Colon (tissue), 2 donors: ENCODE results near the gene CAMTA1.
"Not testable (repeated sequence)": the region's sequence is repeated elsewhere in the genome, so short reads cannot be mapped to it uniquely, and the experiment has no call there.

Experiments used
- FAIRE-seq: peaks from 2 replicates; lab custom pipeline; 2012; peaks lifted over from hg19 to GRCh38; lab: Jason Lieb, UNC
- donor health status: control.
- donor health status: control.

The CAMTA1 gene

DNA sequence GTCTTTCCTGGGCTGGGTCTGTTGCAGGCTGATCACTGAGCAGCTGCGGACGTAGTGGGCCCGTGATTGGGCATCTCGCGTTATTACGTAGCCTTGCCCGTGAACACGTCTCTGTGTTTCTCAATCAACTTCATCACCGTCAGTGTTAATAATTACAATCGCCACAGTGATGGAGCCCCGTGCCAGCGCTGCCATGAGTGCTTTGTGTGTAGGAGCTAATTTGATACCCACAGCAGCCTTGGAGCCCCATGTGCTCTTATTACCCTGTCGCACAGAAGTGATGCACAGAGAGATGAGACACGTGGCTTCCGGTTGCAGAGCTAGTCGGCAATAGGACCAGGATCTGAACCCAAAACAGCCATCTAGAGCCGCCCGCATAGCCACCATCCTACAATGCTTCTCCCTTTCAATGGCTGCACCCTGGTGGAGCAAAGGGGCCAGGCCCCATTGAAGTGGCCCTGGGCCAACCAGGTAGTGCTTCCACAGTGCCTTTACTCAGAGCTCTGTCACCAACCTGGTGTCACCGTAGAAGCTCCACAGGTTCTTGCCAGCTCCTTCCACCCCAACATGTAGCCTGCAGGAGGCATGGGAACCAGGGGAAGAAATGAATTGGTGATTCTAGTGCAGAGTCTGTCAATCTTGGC, 587.3 kb downstream of the CAMTA1 start:
- FAIRE-seq = no peak

DNA sequence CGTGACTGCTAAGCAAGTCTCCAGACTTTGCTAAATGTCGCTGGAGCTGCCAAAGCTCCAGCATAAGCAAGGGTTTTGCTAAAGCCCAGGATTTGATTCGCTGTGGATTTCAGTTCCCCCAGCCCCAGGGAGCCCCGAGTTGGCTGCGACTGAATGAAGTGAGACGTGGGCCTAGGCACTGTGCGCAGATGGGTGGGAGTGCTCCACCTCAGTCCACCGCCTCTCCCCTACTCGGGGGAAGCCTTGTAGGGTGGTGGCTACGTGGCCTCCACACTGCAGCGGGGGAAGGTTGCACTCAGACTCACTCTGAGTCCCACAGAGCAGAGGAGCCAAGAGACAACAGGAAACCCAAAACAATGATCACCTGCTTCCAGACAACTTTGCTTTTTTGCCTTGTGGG, 588.0 kb downstream of the CAMTA1 start:
- FAIRE-seq = no peak

DNA sequence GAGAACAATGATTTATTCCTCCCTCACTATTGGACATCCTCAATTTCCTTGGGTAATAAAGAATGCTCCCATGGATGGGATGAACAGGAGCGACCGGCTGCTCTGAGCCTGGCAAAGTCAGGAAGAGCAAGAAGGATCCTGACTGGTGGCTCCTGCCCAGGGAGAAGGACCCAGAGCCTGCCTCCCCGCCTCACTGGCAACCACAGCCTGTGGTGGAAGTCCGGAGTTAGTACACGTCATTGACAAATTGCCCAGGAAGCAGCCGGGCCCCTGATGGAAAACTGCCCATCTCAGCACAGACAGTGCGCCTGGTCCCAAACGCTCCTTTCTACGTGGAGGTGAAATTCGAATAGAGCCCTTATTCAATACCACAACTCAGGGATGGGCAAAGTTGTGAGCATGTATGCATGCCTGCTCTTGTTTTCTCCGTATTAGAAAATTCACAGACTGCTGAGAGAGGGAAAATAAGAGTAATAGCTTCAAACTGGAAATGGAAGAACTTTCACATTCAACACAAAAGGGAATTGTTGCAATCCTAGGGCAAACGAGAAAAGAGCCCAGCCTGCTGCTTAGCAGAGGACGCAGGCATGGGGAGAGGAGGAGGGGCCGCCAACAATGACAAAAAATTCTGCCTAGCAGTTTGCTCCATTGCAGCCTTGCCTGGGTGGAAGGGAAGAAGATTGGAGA, 588.8 kb downstream of the CAMTA1 start:
- no peak for FAIRE-seq

DNA sequence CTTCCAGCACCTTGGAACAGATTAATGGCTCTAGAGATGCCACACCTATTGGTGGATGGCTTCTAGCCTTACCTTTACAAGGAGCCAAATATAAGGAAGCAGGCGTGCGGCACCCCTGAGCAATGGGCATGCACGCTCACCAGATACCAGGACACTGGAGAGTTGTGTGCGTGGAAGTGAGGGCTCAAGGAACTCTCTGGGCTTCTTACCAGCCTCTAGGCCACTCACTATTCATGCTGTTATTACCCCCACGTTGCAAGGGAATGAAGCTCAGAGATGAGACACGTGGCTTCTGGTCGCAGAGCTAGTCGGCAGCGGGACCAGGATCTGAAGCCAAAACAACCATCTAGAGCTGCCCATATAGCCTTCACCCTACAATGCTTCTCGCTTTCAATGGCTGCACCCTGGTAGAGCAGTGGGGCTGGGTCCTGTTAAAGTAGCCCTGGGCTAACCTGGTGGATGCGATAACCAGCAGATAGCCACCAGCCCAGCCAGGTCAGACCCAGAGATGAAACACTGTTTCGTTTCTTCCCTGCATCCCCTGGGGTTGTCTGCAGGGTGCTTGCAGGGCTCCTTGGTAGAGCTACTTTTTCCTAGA, 589.4 kb downstream of the CAMTA1 start:
- no peak for FAIRE-seq

DNA sequence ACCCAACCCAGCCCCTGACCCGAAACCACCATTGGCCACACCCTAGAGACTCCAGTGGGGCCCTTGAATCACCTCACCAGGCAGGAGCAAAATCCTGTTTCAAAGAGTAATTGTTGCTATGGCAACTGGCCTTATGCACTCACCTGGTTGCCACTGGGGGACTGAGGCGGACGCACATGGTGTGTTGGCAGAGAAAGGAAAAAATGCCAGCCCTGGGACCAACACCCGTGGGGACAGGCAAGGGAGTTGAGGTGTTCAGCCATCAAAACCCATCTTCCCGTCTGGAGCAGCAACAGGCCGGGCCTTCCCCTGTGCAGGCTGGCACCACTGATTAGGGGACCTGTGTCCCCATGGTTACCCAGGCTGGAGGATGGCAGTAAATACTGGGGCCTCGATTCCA, 590.1 kb downstream of the CAMTA1 start:
- no peak for FAIRE-seq

DNA sequence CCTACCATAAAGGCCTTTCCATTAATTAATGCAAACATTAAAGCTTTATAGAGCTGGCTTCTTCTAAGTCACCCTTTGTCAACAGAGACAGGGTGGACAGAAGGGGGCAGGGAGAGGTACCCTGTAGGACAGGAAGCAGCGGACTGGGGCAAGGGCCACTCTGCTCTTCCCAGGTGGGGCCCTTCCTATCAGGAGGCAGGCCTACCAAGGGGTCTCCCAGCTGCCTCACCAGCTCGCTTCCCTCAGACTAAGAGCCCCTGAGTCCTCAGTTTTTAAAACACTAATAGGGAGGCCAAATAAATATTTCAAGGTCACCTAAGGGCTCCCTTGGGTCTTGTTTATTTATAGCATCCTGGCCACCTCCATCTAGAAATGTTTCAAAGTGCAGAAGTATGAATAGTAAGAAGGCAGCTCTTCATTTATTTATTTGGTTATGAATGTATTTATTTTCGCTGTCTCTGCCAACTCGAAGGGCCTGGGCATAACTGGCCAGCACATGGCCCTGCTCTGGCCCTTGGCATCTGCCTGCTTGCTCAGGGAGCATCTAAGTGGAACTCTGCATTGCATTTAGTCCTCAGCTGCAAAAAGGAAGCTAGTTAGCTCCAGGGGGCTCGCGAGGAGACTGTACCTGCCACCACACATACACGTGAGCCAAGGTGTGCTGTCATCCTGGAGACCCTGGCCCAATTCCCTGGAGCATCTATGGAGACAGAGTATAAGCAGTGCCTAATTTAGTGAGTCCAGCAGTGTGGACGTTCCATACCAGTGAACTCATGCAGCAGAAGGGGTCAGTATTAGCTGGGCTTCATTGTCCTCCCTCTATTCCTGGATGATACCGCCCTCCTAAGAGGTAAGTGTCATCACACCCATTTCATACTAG, 590.8 kb downstream of the CAMTA1 start:
- no peak for FAIRE-seq

DNA sequence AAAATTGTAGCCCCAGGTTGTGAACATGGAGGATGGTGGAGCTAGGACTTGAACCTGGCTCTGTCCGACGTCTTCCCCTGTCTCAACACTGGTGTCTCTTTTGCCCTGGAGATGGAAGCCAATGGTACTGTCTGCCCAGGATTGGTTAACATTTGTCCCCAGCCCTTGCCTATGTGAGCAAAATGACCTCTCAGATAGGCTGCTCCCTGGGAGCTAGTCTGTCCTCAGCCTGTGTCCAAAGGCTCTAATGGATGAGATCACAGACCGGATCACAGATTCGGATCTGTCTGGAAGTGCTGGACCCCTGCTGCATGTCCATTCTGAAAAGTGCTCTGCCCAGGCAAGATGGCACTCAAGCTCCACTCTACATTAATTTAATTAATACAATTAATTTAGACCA, 591.4 kb downstream of the CAMTA1 start:
- FAIRE-seq = no peak

DNA sequence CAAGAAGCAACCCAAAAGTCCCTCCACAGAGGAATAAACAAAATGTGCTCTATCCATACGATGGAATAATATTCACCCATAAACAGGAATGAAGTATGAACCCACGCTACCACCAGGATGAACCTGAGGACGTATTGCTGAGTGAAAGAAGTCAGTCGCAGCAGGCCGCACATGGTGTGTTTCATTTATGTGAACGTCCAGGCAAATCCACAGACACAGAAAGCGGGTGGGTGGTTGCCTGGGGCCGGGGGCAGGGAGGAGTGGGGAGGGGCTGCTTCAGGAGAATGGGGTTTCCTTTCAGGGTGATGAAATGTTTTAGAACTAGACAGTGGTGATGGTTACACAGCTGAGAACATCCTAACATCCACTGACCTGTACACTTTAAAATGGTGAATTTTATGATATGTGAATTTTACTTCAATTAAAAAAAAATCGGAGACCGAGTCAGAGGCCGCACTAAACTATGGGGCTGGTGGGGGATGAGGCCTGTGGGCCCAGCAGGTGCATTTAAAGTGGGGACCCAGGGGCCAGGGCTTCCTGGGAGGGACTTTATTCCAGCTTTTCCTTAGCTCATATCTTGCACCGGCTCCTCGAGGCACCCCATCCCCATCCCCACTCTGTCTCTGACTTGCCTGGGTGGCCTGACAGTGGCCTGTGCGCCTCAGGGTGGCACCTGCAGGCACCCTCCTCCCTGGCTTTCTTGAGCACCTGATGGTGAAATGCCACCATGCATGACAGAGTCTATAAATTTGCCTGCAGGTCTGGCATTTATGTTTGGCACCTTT, 593.3 kb downstream of the CAMTA1 start:
- no peak for FAIRE-seq

DNA sequence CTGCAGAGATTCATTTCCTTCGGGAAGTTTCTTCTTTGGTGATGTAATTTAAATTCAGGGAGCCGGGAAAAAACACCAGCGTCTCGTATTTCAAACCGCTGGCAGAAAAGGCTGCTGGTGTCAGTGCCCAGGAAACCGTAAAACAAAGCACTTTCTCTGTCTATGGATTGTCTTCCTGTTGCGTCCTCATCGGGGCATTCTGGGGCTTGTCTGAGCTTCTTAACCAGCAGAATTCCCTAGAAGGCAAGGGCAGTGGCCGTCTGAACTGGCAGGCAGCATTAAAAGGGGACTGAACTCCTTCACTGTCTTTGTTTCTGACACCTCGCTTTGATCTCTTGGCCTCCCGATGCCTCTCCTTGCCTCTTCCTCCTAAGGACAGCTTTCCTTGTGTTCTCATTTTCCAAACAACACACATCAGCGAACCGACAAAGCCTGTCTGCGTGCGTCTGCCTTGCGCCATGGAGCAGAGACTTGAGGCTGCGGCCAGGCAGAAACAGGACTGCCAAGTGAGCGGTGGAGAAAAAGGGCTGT, 594.3 kb downstream of the CAMTA1 start:
- no peak for FAIRE-seq

DNA sequence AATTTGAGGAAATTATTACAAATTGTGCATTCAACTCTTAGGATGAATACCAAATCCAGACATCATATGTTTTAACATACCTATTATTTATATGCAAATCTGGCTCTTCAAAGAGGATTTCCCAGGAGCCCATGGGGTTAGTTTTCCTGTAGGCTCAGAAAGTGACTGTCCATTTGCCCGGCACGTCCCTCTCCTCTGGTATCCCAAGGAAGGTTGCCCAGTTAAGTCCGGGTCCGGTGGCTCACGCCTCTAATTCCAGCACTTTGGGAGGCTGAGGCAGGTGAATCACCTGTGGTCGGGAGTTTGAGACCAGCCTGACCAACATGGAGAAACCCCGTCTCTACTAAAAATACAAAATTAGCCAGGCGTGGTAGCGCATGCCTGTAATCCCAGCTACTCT, 594.8 kb downstream of the CAMTA1 start:
- not testable (repeated sequence) for FAIRE-seq

DNA sequence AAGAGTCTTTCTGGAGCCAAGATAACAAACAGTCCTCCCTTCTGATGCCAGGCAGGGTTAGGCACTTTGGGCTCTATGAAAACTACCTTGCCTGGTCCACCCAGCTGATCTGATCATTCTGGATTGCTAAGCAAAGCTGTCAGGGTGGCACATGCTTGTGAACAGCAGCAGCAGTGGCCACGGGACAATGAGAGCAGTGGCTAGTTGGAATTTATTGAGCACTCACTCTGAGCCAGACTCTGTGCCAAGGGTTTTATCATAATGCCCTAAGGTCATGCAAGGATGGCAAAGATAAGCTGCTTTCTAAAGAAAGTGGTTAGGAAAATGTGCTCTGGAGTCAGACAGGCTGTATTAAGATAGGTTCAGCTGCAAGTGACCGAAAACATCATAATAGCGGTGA, 595.5 kb downstream of the CAMTA1 start:
- no peak for FAIRE-seq

DNA sequence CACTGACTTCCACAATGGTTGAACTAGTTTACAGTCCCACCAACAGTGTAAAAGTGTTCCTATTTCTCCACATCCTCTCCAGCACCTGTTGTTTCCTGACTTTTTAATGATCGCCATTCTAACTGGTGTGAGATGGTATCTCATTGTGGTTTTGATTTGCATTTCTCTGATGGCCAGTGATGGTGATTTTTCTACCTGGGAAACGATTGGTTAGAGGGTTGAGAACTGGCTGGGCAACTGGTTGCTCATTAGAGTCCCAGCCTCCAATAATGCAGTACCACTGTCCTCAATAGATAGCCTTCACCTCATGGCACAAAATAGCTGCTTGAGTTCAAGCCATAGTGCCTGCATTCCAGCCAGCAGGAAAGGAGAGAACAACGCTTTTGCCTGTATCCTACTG, 596.5 kb downstream of the CAMTA1 start:
- not testable (repeated sequence) for FAIRE-seq

DNA sequence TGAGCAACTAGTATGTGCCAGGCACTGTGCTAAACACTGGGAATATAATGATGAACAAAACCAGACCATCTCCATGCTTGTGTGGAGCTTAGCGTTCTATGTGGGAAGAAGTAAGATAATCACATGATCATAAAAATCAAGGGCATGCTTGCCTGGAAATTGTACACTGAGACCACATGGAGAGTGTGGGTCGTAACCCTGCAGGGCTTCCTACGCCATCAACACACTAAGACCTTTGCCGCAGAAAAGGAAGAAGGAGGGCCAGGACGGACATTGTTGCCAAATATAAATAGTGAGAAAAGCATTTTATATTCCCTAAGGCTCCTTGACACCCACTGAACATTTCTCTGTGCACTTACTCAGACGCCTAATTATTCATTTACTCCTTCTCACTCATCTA, 597.7 kb downstream of the CAMTA1 start:
- FAIRE-seq = no peak

DNA sequence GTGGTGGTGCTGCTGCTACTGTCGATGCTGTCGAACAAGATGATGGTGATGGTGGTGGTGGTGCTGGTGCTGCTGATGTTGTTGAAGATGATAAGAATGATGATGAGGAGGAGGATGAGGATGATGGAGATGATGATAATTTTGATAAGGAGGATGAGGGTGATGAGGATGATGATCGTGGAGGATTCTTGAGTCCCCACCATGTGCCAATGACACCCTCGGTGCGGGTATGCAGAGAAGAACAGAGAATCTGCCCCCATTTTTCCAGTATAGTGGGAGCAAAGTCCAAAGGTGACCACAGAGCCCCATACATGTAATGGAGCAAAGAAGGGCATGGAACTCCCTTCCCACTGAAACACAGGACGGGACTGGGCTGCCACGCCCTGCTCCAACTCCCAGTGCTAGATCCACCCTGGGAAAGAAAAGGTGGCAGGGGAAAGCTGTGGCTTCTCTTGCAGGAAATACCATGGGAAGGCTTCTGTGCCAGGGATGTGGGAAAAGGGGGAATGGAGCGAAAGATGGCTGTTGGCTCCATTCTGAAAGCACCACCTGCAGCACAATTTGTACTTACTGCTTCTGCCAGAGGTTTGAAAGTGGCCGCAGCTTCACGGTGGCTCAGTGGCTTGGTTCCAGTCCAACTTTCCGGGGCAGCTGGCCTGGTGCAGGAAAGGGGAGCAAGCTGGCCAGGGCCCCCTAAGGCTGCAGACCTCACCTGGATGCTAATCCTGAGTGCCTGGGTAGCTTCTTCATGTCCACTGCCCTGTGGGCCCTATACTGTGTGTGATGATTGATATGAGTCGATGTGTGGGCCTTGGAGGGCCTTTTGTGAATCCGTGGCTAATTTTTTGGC, 598.6 kb downstream of the CAMTA1 start:
- no peak for FAIRE-seq

DNA sequence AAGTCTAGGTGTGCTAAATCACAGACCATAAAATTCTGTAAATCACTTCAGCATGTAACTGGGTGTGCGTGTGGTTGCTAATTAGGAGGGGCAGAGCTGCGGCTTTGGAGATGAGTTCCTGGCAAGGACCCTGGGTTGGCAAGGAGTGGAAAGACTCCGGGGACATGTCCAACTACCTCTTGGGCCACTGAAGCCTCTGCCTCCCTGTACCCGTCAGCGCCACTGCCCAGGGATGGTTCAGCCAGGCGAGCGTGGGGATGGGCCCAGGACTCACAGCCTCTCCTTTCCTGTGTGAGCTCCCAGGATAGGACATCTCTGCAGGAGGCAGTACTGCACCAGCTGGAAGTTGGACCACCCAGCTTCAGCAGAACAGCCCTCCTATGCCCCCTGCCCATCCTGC, 599.4 kb downstream of the CAMTA1 start:
- no peak for FAIRE-seq

DNA sequence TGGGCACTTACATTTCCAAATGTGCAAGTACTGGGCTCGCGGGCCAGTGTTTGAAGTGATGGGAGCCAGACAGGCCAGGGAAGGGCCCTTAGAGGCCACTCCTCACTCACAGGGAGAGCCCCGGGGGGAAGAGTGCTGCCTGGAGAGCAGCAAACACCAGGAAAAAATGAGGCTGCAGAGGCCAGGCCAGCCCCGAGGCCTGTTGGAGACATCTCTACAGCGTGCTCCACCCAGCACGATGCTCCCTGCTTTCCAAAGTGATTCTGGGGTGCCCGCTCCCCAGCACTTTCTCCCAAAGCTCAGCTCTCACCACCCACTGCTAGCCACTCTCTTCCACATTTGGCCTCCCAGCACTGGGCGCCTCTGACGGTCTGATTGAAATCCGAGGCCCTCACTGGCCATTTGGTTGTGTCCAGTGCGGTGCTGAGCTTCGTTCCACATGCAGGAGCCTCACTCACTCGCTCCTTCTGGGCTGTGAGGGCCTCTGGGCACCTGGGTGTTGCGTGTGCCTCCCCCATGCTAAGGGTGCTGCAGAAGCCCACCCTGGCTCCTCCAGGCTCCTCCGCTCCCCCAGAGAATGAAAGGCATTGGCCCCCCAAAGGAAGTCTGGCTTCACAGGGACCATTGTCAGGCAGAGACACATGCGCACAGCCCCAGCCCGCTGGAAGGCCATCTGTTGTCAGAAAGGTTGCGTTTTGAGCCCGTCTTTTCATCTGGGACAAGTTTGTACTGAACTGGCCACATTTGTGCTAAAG, 600.4 kb downstream of the CAMTA1 start:
- FAIRE-seq = no peak

DNA sequence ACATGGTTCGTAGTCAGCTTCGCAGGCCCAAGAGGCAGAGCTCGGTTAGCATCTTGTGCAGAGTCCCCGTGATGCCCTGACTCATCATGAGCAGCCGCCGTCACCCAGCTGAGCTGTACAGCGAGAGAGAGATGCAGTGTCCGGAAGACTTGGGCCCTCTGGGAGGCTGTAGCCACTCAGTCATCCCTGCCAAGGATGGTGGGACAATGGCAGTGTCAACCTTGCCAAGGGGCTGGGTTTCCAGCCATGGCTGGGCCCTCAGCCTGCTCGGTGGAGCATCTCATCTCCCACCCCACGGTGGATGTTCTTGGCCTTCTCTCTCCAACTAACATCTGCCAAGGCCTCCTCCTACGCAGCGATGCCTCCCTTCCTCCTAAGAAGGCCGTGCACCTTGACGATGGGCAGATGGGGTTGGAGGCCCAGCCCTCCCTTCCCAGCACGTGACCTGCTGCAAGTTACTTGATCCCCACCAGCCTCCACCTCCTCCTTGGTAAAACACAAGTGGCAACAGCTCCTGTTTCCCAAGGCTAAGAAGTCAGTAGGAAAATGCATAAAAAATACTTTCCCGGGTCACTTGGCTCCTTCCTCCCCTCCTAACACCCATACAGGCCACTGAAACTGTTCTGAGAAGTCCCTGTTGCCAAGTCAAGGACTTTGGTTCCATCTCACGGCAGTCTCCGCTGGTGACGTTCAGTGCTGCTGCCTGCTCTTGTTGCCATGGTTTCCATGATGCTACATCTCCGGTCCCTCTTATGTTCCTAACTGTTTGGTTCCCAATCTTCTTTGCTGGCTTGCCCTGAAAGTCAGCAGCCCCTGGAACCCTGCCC, 601.2 kb downstream of the CAMTA1 start:
- FAIRE-seq = no peak

DNA sequence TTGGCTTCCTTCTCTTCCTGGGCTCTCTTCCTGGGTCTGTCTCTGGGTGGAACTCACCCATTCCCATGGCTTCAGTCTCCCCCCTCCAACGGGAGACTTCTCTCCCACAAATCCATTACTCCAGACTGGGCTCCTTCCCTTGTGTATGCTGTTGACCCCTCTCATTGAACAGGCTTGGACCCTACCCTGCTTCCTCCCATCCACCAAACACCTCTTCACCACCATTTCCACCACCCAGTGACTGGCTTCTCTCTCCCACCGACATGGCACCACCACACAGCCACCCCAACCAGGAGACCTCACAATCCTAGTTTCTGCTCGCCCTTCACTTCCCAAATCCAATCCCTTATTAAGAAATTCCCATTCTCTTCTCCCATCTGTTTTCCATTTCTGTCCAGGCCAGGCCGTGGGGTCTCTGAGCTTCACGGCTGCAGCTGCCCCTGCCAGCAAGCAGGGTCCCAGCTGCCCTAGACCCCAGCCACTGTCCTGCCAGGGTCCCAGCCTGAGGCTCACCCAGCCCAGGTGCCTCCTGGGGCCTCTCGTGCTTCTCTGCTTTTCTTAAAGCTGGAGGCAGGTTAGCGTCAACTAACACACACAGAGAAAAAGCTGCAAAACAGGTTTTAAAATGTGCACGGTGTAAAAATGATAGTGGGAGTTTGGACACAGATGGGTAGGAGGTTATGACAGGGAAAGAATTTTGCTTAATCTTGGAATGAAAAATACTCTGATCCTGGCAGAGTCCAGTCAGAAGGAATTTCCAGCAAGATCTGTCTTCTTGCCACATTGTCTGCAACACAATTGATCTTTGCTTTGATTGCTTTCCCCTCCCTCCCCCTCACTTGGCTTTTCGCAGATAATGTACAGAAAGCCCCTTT, 602.0 kb downstream of the CAMTA1 start:
- FAIRE-seq = no peak
